HepG2 (cell line): ENCODE measurements around the gene LSM12. TPM values are rescaled to one million over a fixed set of nuclear protein-coding genes. Genes with fewer than 3 reads are reported as not detected.

Experiments
- ATF7 ChIP-seq, 2 experiments: fragments of 450-650 bp in 1 of 2; sonication (generic) in 1 of 2; formaldehyde crosslinking in 1 of 2; IDR thresholded peaks; 2 replicates each; pipeline versions ENCODE4 v1.4.0 to v1.6.1; 2016 to 2020; ENCODE audit warnings: antibody characterized with exemption in 1 of 2, mild to moderate bottlenecking in 1 of 2, missing genetic modification reagents in 1 of 2
- FOXC1 ChIP-seq: sonication (generic); formaldehyde crosslinking; IDR thresholded peaks from 2 replicates; pipeline ENCODE4 v1.8.0; 2022; ENCODE audit warnings: mild to moderate bottlenecking, missing genetic modification reagents, borderline replicate concordance
- GLI4 ChIP-seq: sonication (generic); formaldehyde crosslinking; IDR thresholded peaks from 2 replicates; pipeline ENCODE4 v1.5.1; 2020; ENCODE audit warnings: missing genetic modification reagents, mild to moderate bottlenecking, moderate library complexity, borderline replicate concordance
- HNRNPK ChIP-seq: fragments of 200-400 bp; formaldehyde crosslinking; IDR thresholded peaks from 2 replicates; pipeline ENCODE4 v1.6.1; 2018; ENCODE audit warnings: low read length, low read depth, moderate library complexity, mild to moderate bottlenecking; ENCODE audit not compliant: poor library complexity, severe bottlenecking
- HOXA7 ChIP-seq: sonication (generic); formaldehyde crosslinking; IDR thresholded peaks from 2 replicates; pipeline ENCODE4 v1.8.1; 2022; ENCODE audit warnings: mild to moderate bottlenecking, missing genetic modification reagents, moderate library complexity
- KAT7 ChIP-seq: IDR thresholded peaks from 2 replicates; pipeline ENCODE4 v1.6.1; 2018; ENCODE audit warnings: borderline replicate concordance, missing compliant biosample characterization
- KLF9 ChIP-seq: IDR thresholded peaks from 2 replicates; pipeline ENCODE4 v1.6.1; 2016; ENCODE audit warnings: low read depth
- MZF1 ChIP-seq: sonication (generic); formaldehyde crosslinking; IDR thresholded peaks from 2 replicates; pipeline ENCODE4 v1.8.1; 2023; ENCODE audit warnings: mild to moderate bottlenecking, missing genetic modification reagents, borderline replicate concordance
- NFYC ChIP-seq: IDR thresholded peaks from 2 replicates; pipeline ENCODE4 v1.6.1; 2016; ENCODE audit warnings: missing genetic modification reagents, missing compliant biosample characterization
- RBAK ChIP-seq: sonication (generic); formaldehyde crosslinking; IDR thresholded peaks from 2 replicates; pipeline ENCODE4 v1.5.1; 2020; ENCODE audit warnings: mild to moderate bottlenecking, missing genetic modification reagents
- SOX6 ChIP-seq, 2 experiments: fragments of 450-650 bp in 1 of 2; sonication (generic) in 1 of 2; formaldehyde crosslinking in 1 of 2; IDR thresholded peaks; 2 replicates each; pipeline versions ENCODE4 v1.4.0 to v1.6.1; 2017 to 2020; ENCODE audit warnings: antibody characterized with exemption in 1 of 2, mild to moderate bottlenecking in 1 of 2, missing genetic modification reagents in 1 of 2
- SSRP1 ChIP-seq: IDR thresholded peaks from 2 replicates; pipeline ENCODE4 v1.6.1; 2016; ENCODE audit warnings: control low read depth
- TOE1 ChIP-seq: sonication (generic); formaldehyde crosslinking; IDR thresholded peaks from 2 replicates; pipeline ENCODE4 v1.4.0; 2020; ENCODE audit warnings: mild to moderate bottlenecking, missing genetic modification reagents
- TRIM24 ChIP-seq: sonication (generic); formaldehyde crosslinking; IDR thresholded peaks from 2 replicates; pipeline ENCODE4 v1.8.0; 2022; ENCODE audit warnings: mild to moderate bottlenecking, missing genetic modification reagents
- ZSCAN21 ChIP-seq: sonication (generic); formaldehyde crosslinking; IDR thresholded peaks from 2 replicates; pipeline ENCODE4 v1.8.0; 2022; ENCODE audit warnings: mild to moderate bottlenecking, missing genetic modification reagents, moderate library complexity, borderline replicate concordance
- polyA plus RNA-seq, 8 experiments: library from polyadenylated mRNA; depleted of rRNA in 3 of 8; stranded (reverse) in 7 of 8; unstranded in 1 of 8; fragments of >200 nt; fragmentation: Illumina TruSeq in 4 of 8; extraction: Trizol in 4 of 8; gene quantifications; 2 replicates each; pipeline versions ENCODE4 v1.2.1 to v1.2.3, GENCODE V29; 2011 to 2016; ENCODE audit warnings: low read depth in 4 of 8, missing spikeins in 1 of 8, mixed read lengths in 1 of 8; ENCODE audit not compliant: insufficient read depth in 1 of 8
- total RNA-seq, 5 experiments: library from RNA; depleted of rRNA; stranded (reverse); fragments of >200 nt; fragmentation: Illumina TruSeq; extraction: Trizol; gene quantifications; 2 replicates each; pipeline ENCODE4 v1.2.3, GENCODE V29; 2016; ENCODE audit warnings: low read depth in 1 of 5
- TF ChIP-seq, protein P1 (sequence below): sonication (generic); formaldehyde crosslinking; IDR thresholded peaks from 2 replicates; pipeline ENCODE4 v1.4.0; 2020; ENCODE audit warnings: missing genetic modification reagents, borderline replicate concordance
- TF ChIP-seq, protein P2 (sequence below): sonication (generic); formaldehyde crosslinking; IDR thresholded peaks from 2 replicates; pipeline ENCODE4 v1.4.0; 2020; ENCODE audit warnings: missing genetic modification reagents
- TF ChIP-seq, protein P3 (sequence below): IDR thresholded peaks from 2 replicates; pipeline ENCODE4 v1.6.1; 2012; ENCODE audit warnings: inconsistent platforms
- TF ChIP-seq, protein P4 (sequence below): sonication (generic); formaldehyde crosslinking; IDR thresholded peaks from 2 replicates; pipeline ENCODE4 v1.8.1; 2022; ENCODE audit warnings: low read depth, mild to moderate bottlenecking, missing genetic modification reagents
- TF ChIP-seq, protein P5 (sequence below): IDR thresholded peaks from 2 replicates; pipeline ENCODE4 v1.6.1; 2016; ENCODE audit warnings: mild to moderate bottlenecking, missing biosample characterization, missing genetic modification reagents

Gene LSM12
- total and polyA plus RNA-seq, 2 of the 13 experiments (the other 11 are each of a cell fraction or from before 2014, with no cell fraction given), result 52.8 to 55.7 TPM

DNA sequence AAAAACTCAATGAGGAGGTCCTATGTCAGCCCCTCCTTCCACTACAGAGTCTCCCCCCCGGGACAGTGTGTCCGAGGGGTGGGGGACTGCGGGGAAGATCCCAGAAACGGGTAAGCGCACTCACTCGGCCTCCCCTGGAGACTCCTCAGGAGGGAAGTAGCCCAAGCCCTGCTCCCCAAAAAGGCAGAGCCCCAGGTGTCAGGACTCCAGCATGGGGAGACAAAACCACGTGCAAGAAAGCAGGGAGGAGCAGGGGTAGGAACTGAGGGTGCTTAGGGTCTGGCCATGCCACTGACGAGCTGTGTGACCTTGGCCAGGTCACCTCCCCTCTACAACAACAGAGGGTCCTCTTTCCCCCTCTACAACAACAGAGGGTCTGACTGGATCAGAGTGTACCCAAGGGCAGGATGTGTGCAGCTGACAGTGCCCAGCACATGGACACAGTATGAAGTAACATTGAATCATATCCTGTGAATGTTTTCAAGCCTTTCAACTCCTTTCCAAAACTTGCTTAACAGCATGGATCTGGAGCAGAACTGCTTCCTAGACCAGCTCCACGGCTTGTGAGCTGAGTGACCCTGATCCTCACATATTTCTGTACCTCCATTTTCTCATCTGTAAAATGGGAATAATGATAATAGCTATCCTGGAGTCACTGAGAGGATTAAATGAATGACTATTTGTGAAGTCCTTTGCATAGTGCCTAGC is 64.2 kb downstream of the LSM12 start (continued):
- TF ChIP-seq ZSCAN21 (no peak), RBAK (CRISPR knock-in tag) (no peak), HOXA7 (CRISPR knock-in tag) (no peak), KAT7 (CRISPR knock-in tag) (no peak; the same call in 1 of the 2 replicates), GLI4 (CRISPR knock-in tag) (no peak; the same call in 1 of the 2 replicates), SSRP1 (0 out of 2 replicates have a peak, but pooled peaks have one; percentile 21), ATF7 (IDR thresholded peaks at IDR 0.05) (no peak), ATF7 (CRISPR knock-in tag; IDR thresholded peaks at IDR 0.05) (no peak), HNRNPK (no peak), TOE1 (CRISPR knock-in tag) (no peak), TRIM24 (CRISPR knock-in tag) (no peak), KLF9 (CRISPR knock-in tag) (no peak), FOXC1 (CRISPR knock-in tag) (peak; percentile 79; the same call in 1 of the 2 replicates), NFYC (peak; percentile 35; the same call in 1 of the 2 replicates), SOX6 (IDR thresholded peaks at IDR 0.05) (no peak), SOX6 (CRISPR knock-in tag; IDR thresholded peaks at IDR 0.05) (peak; percentile 94), MZF1 (CRISPR knock-in tag) (peak; percentile 94; the same call in 1 of the 2 replicates)
- TF ChIP-seq, protein P1, sequence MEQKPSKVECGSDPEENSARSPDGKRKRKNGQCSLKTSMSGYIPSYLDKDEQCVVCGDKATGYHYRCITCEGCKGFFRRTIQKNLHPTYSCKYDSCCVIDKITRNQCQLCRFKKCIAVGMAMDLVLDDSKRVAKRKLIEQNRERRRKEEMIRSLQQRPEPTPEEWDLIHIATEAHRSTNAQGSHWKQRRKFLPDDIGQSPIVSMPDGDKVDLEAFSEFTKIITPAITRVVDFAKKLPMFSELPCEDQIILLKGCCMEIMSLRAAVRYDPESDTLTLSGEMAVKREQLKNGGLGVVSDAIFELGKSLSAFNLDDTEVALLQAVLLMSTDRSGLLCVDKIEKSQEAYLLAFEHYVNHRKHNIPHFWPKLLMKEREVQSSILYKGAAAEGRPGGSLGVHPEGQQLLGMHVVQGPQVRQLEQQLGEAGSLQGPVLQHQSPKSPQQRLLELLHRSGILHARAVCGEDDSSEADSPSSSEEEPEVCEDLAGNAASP (CRISPR knock-in tag), result peak; percentile 78
- TF ChIP-seq, protein P2, sequence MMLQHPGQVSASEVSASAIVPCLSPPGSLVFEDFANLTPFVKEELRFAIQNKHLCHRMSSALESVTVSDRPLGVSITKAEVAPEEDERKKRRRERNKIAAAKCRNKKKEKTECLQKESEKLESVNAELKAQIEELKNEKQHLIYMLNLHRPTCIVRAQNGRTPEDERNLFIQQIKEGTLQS, result peak; percentile 16; the same call in 1 of the 2 replicates
- TF ChIP-seq, protein P3, sequence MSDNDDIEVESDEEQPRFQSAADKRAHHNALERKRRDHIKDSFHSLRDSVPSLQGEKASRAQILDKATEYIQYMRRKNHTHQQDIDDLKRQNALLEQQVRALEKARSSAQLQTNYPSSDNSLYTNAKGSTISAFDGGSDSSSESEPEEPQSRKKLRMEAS, result peak; percentile 84
- TF ChIP-seq, protein P4, sequence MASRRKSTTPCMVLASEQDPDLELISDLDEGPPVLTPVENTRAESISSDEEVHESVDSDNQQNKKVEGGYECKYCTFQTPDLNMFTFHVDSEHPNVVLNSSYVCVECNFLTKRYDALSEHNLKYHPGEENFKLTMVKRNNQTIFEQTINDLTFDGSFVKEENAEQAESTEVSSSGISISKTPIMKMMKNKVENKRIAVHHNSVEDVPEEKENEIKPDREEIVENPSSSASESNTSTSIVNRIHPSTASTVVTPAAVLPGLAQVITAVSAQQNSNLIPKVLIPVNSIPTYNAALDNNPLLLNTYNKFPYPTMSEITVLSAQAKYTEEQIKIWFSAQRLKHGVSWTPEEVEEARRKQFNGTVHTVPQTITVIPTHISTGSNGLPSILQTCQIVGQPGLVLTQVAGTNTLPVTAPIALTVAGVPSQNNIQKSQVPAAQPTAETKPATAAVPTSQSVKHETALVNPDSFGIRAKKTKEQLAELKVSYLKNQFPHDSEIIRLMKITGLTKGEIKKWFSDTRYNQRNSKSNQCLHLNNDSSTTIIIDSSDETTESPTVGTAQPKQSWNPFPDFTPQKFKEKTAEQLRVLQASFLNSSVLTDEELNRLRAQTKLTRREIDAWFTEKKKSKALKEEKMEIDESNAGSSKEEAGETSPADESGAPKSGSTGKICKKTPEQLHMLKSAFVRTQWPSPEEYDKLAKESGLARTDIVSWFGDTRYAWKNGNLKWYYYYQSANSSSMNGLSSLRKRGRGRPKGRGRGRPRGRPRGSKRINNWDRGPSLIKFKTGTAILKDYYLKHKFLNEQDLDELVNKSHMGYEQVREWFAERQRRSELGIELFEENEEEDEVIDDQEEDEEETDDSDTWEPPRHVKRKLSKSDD (CRISPR knock-in tag), result no peak
- TF ChIP-seq, protein P5, sequence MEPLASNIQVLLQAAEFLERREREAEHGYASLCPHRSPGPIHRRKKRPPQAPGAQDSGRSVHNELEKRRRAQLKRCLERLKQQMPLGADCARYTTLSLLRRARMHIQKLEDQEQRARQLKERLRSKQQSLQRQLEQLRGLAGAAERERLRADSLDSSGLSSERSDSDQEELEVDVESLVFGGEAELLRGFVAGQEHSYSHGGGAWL (CRISPR knock-in tag), result peak; percentile 52
